NCI-H128 (cell line): ENCODE data around the gene GSAP.

ENCODE experiments used
- DNase-seq: peaks from one replicate; lab custom pipeline; 2025; ENCODE audit not compliant: unreplicated experiment; lab: John Stamatoyannopoulos, UW

Gene GSAP

GRCh38 chr7:77330169-77330882 is 85.8 kb downstream of the GSAP start:
- DNase-seq = no peak

- DNase-seq = no peak
Observed at GRCh38 chr7:77329466-77330168, 86.5 kb downstream of the GSAP start.

GRCh38 chr7:77328669-77329068 is 87.5 kb downstream of the GSAP start:
- DNase-seq = no peak

GRCh38 chr7:77327932-77328628 is 88.1 kb downstream of the GSAP start:
- no peak for DNase-seq

GRCh38 chr7:77327067-77327931 is 88.8 kb downstream of the GSAP start:
- no peak for DNase-seq

- DNase-seq = no peak
Observed at GRCh38 chr7:77326131-77326530, 90.0 kb downstream of the GSAP start.

- no peak for DNase-seq
Observed at GRCh38 chr7:77321300-77321699, 94.8 kb downstream of the GSAP start.

- no peak for DNase-seq
Observed at GRCh38 chr7:77320714-77321113, 95.4 kb downstream of the GSAP start.

- no peak for DNase-seq
Observed at GRCh38 chr7:77320137-77320536, 96.0 kb downstream of the GSAP start.

- DNase-seq = no peak
Observed at GRCh38 chr7:77318019-77318418, 98.1 kb downstream of the GSAP start.

- DNase-seq = no peak
Observed at GRCh38 chr7:77316219-77316978, 99.8 kb downstream of the GSAP start.

- no peak for DNase-seq
Observed at GRCh38 chr7:77315182-77315591, 101.0 kb downstream of the GSAP start.

- DNase-seq = no peak
Observed at GRCh38 chr7:77313876-77314480, 102.2 kb downstream of the GSAP start.

- DNase-seq = no peak
Observed at GRCh38 chr7:77313085-77313484, 103.1 kb downstream of the GSAP start.

GRCh38 chr7:77310982-77311381 is 105.2 kb downstream of the GSAP start:
- DNase-seq = peak; percentile 62

GRCh38 chr7:77309714-77310220 is 106.4 kb downstream of the GSAP start:
- no peak for DNase-seq

GRCh38 chr7:77308792-77309191 is 107.4 kb downstream of the GSAP start:
- no peak for DNase-seq

- no peak for DNase-seq
Observed at GRCh38 chr7:77306231-77307067, 109.7 kb downstream of the GSAP start.

GRCh38 chr7:77295549-77295948 is 120.6 kb downstream of the GSAP start:
- no peak for DNase-seq
